Ovary (tissue), 3 donors: Measurements from ENCODE around the gene ASB13.

Source experiments
- EP300 ChIP-seq: sonication (generic); formaldehyde crosslinking; IDR thresholded peaks from one replicate; pipeline ENCODE4 v1.6.1; 2017; ENCODE audit warnings: antibody characterized with exemption
- POLR2A ChIP-seq: fragments of 450-650 bp; IDR thresholded peaks from one replicate; pipeline ENCODE4 v1.6.1; 2017; ENCODE audit warnings: antibody characterized with exemption, mild to moderate bottlenecking, moderate library complexity
- TF ChIP-seq, protein P1 (sequence below), 3 donors: fragments of 450-650 bp in 2 of 3; fragments of 200-600 bp in 1 of 3; IDR thresholded peaks; one replicate each; pipeline versions ENCODE4 v1.5.1 to v1.8.0; 2016 to 2022; ENCODE audit warnings: antibody characterized with exemption in 3 of 3, mild to moderate bottlenecking in 1 of 3
- donor health status: DM: no; HTN: no; CAD: no.

DNA sequence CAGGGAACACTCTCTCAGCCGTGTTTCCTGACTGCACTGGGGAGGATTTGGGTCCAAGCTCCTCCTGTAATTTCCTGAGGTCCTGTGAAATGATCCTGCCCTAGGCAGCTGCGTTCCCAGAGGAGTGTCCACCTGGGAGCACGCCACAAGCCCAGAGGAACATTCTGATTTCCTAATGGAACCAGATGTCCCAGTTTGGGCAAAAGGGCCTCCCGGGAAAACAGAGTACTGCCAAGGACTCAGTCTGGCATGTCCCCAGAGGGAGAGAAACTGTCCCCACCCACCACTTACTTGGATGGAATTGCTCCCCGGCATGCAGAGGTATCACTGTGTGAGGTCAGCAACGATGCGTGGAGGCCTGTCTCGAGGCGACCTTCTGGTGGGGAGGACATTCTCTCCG is 34.5 kb downstream of the ASB13 start:
- TF ChIP-seq, protein P1, sequence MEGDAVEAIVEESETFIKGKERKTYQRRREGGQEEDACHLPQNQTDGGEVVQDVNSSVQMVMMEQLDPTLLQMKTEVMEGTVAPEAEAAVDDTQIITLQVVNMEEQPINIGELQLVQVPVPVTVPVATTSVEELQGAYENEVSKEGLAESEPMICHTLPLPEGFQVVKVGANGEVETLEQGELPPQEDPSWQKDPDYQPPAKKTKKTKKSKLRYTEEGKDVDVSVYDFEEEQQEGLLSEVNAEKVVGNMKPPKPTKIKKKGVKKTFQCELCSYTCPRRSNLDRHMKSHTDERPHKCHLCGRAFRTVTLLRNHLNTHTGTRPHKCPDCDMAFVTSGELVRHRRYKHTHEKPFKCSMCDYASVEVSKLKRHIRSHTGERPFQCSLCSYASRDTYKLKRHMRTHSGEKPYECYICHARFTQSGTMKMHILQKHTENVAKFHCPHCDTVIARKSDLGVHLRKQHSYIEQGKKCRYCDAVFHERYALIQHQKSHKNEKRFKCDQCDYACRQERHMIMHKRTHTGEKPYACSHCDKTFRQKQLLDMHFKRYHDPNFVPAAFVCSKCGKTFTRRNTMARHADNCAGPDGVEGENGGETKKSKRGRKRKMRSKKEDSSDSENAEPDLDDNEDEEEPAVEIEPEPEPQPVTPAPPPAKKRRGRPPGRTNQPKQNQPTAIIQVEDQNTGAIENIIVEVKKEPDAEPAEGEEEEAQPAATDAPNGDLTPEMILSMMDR (IDR thresholded peaks at IDR 0.05): no peak
- TF ChIP-seq POLR2A: no peak
- TF ChIP-seq EP300: no peak
